Muscle of arm (tissue), 14 donors: Measurements from ENCODE around the gene RAB43. TPM values are rescaled to one million over a fixed set of nuclear protein-coding genes. Genes with fewer than 3 reads are reported as not detected.
"Not testable (repeated sequence)": the region's sequence is repeated elsewhere in the genome, so short reads cannot be mapped to it uniquely, and the experiment has no call there.

Experiments
- DNase-seq: peaks from one replicate; pipeline ENCODE4 v3.0.0-alpha.2; 2013
- long read RNA-seq, 11 donors: transcript quantifications; one replicate each; lab custom pipeline, GENCODE V29; 2026
- polyA plus RNA-seq, 12 donors: library from polyadenylated mRNA; unstranded; fragments of 120-200 nt; gene quantifications; one replicate each; pipeline ENCODE4 v1.2.1, GENCODE V29; 2013; ENCODE audit not compliant: insufficient read length in 12 of 12

Gene RAB43
- polyA plus RNA-seq = 10 to 100 TPM in 1 of 12 donors, 1 to 10 TPM in 10, not detected in 1; 1.1 to 11.2 (median 1.9) TPM
- long read RNA-seq, donor 1, full-length matches to known transcripts = 8 of 8 reads
- long read RNA-seq, donor 1, partial matches to known transcripts = 0 of 8 reads
- long read RNA-seq, donor 1, other reads (novel, unspliced or antisense) = 0 of 8 reads
- long read RNA-seq, donor 2, full-length matches to known transcripts = 1 of 1 reads
- long read RNA-seq, donor 2, partial matches to known transcripts = 0 of 1 reads
- long read RNA-seq, donor 2, other reads (novel, unspliced or antisense) = 0 of 1 reads
- long read RNA-seq, donor 3, full-length matches to known transcripts = 3 of 3 reads
- long read RNA-seq, donor 3, partial matches to known transcripts = 0 of 3 reads
- long read RNA-seq, donor 3, other reads (novel, unspliced or antisense) = 0 of 3 reads
- long read RNA-seq, donor 4, full-length matches to known transcripts = 1 of 1 reads
- long read RNA-seq, donor 4, partial matches to known transcripts = 0 of 1 reads
- long read RNA-seq, donor 4, other reads (novel, unspliced or antisense) = 0 of 1 reads
- long read RNA-seq, donor 5, full-length matches to known transcripts = 5 of 5 reads
- long read RNA-seq, donor 5, partial matches to known transcripts = 0 of 5 reads
- long read RNA-seq, donor 5, other reads (novel, unspliced or antisense) = 0 of 5 reads
- long read RNA-seq, donor 6 = 0 reads
- long read RNA-seq, donor 7, full-length matches to known transcripts = 1 of 1 reads
- long read RNA-seq, donor 7, partial matches to known transcripts = 0 of 1 reads
- long read RNA-seq, donor 7, other reads (novel, unspliced or antisense) = 0 of 1 reads
- long read RNA-seq, donor 8, full-length matches to known transcripts = 1 of 1 reads
- long read RNA-seq, donor 8, partial matches to known transcripts = 0 of 1 reads
- long read RNA-seq, donor 8, other reads (novel, unspliced or antisense) = 0 of 1 reads
- long read RNA-seq, donor 9, full-length matches to known transcripts = 2 of 2 reads
- long read RNA-seq, donor 9, partial matches to known transcripts = 0 of 2 reads
- long read RNA-seq, donor 9, other reads (novel, unspliced or antisense) = 0 of 2 reads
- long read RNA-seq, donor 10, full-length matches to known transcripts = 4 of 4 reads
- long read RNA-seq, donor 10, partial matches to known transcripts = 0 of 4 reads
- long read RNA-seq, donor 10, other reads (novel, unspliced or antisense) = 0 of 4 reads
- long read RNA-seq, donor 11, full-length matches to known transcripts = 1 of 1 reads
- long read RNA-seq, donor 11, partial matches to known transcripts = 0 of 1 reads
- long read RNA-seq, donor 11, other reads (novel, unspliced or antisense) = 0 of 1 reads

GRCh38 chr3:129121792-129122411, at the start of gene RAB43:
Gene RAB43 (minus strand): TSS chr3:129121804. CDS start chr3:129121489, 315 bp downstream.
- peak; percentile 92 for DNase-seq

- DNase-seq = no peak
Measured at GRCh38 chr3:129166579-129167332, 45.2 kb upstream of the RAB43 start.

GRCh38 chr3:129165594-129165993, 44.0 kb upstream of the RAB43 start:
- not testable (repeated sequence) for DNase-seq

GRCh38 chr3:129164500-129164899, 42.9 kb upstream of the RAB43 start:
- no peak for DNase-seq

GRCh38 chr3:129162729-129163579, 41.4 kb upstream of the RAB43 start:
- DNase-seq = no peak

GRCh38 chr3:129161860-129162271, 40.3 kb upstream of the RAB43 start:
- DNase-seq = no peak

GRCh38 chr3:129160891-129161859, 39.6 kb upstream of the RAB43 start, which contains the start of gene ISY1:
Gene ISY1 (minus strand): TSS chr3:129161063. CDS start chr3:129160975, 88 bp downstream.
- peak; percentile 97 for DNase-seq

GRCh38 chr3:129144786-129145185, 23.2 kb upstream of the RAB43 start:
- DNase-seq = no peak

- DNase-seq = not testable (repeated sequence)
Measured at GRCh38 chr3:129141011-129141410, 19.4 kb upstream of the RAB43 start.

- no peak for DNase-seq
Measured at GRCh38 chr3:129139911-129140310, 18.3 kb upstream of the RAB43 start.

- not testable (repeated sequence) for DNase-seq
Measured at GRCh38 chr3:129136275-129136674, 14.7 kb upstream of the RAB43 start.

- DNase-seq = no peak
Measured at GRCh38 chr3:129132097-129132866, 10.7 kb upstream of the RAB43 start.

GRCh38 chr3:129131465-129132088, 10.0 kb upstream of the RAB43 start:
- no peak for DNase-seq

GRCh38 chr3:129130291-129130813, 8.7 kb upstream of the RAB43 start:
- DNase-seq = no peak

- no peak for DNase-seq
Measured at GRCh38 chr3:129128357-129129155, 7.0 kb upstream of the RAB43 start.
